ENCODE results near the gene OLIG3.

The OLIG3 gene

DNA sequence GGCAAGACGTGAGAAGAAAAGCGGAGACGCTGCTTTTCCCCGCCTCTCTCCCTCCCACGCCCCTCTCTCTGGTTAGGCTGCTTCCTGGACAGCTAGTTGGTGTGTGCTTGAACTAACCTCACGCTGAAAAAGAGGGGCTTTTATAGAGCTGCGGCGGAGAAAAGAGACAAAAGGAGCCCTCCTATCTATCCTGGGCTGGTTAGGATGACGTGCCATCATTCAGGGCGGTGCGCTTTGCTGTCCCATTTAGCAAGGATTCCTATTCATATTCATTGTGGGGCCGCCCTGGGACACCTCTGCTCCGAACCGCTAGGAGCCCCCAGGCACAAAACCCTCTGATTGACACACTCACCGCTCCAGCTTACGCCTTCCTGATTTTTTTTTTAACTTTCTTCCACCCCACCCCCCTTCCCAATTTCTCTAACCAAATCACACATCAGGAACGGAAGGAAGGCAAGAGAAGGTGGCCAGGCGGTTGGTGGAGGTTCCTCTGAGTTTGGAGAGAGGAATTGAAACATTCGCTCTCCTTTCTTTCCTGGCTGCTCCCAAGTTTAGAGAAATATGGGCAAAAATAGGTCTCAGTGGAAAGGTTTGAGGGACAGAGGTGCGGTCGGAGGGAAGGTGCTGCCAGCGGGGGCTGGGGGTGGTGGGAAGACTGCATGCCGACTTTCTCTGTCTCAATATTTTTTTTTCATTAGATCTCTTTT, at the start of gene OLIG3:
OLIG3 (minus strand) TSS at position 114 of the 707 bp plus-strand sequence. CDS start 224 bp downstream, outside the sequence.
- H3K27ac ChIP-seq (ENCODE audit: low read depth, low read length) = no peak within 1 kb of the TSS
- no peak within 1 kb of the TSS for H2AFZ ChIP-seq (ENCODE audit: low read length, unreplicated experiment)
- H3K4me3 ChIP-seq (ENCODE audit: low read depth, low read length) = no peak within 1 kb of the TSS
- peaks cover 99% of the 10 kb centered on the region for H3K27me3 ChIP-seq (ENCODE audit: insufficient read depth, low read length)
- no peaks in the 10 kb centered on the region for H3K79me2 ChIP-seq (ENCODE audit: control insufficient read depth, insufficient read depth, low read length, unreplicated experiment)
- H3K4me1 ChIP-seq (ENCODE audit: control insufficient read depth, insufficient read depth, low read length, unreplicated experiment) = no peaks in the 10 kb centered on the region
- no peaks in the 10 kb centered on the region for H3K36me3 ChIP-seq (ENCODE audit: insufficient read depth, low read length)

DNA sequence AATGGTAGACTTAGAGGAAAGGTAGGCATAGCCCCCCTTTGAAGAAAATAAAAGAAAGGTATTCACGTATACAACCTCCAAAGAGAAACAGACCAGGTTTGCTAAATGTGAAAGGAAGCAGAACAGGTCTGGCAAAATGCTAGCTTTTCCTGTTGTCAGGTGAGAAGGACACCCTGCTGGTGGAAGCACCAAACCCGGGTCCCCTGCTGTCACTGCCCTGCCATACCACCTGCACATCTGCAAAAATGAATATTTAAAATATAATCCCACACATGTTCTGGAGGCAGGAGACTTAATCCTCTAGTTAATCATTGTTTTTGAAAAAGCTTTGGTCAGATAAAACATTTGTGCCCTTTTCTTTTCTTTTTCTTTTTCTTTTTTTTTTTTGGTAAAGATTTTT, 48.9 kb upstream of the OLIG3 start:
- no peak overlapping the region for H3K27ac ChIP-seq (ENCODE audit: low read depth, low read length)
- H3K36me3 ChIP-seq (ENCODE audit: insufficient read depth, low read length) = no peaks in the 10 kb centered on the region
- no peak overlapping the region for H3K4me3 ChIP-seq (ENCODE audit: low read depth, low read length)
- H3K4me1 ChIP-seq (ENCODE audit: control insufficient read depth, insufficient read depth, low read length, unreplicated experiment) = no peaks in the 10 kb centered on the region
- no peaks in the 10 kb centered on the region for H3K79me2 ChIP-seq (ENCODE audit: control insufficient read depth, insufficient read depth, low read length, unreplicated experiment)
- H2AFZ ChIP-seq (ENCODE audit: low read length, unreplicated experiment) = no peak overlapping the region
- H3K27me3 ChIP-seq (ENCODE audit: insufficient read depth, low read length) = peaks cover 79% of the 10 kb centered on the region

DNA sequence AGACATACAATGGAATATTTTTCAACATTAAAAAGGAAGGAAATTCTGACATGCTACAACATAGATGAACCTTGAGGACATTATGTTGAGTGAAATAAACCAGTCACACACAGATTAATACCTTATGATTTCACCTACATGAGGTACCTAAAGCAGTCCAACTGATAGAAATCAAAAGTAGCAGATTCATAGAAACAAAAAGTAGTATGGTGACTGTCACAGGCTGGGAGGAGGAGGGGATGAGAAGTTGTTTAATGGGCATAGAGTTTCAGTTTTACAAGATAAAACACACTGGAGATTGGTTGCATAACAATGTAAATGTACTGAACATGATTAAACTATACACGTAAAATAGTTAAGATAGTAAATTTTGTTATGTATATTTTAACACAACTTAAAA, 48.5 kb upstream of the OLIG3 start:
- H3K4me3 ChIP-seq (ENCODE audit: low read depth, low read length) = no peak overlapping the region
- no peaks in the 10 kb centered on the region for H3K4me1 ChIP-seq (ENCODE audit: control insufficient read depth, insufficient read depth, low read length, unreplicated experiment)
- peaks cover 79% of the 10 kb centered on the region for H3K27me3 ChIP-seq (ENCODE audit: insufficient read depth, low read length)
- H3K36me3 ChIP-seq (ENCODE audit: insufficient read depth, low read length) = no peaks in the 10 kb centered on the region
- H2AFZ ChIP-seq (ENCODE audit: low read length, unreplicated experiment) = no peak overlapping the region
- H3K27ac ChIP-seq (ENCODE audit: low read depth, low read length) = no peak overlapping the region
- no peaks in the 10 kb centered on the region for H3K79me2 ChIP-seq (ENCODE audit: control insufficient read depth, insufficient read depth, low read length, unreplicated experiment)

DNA sequence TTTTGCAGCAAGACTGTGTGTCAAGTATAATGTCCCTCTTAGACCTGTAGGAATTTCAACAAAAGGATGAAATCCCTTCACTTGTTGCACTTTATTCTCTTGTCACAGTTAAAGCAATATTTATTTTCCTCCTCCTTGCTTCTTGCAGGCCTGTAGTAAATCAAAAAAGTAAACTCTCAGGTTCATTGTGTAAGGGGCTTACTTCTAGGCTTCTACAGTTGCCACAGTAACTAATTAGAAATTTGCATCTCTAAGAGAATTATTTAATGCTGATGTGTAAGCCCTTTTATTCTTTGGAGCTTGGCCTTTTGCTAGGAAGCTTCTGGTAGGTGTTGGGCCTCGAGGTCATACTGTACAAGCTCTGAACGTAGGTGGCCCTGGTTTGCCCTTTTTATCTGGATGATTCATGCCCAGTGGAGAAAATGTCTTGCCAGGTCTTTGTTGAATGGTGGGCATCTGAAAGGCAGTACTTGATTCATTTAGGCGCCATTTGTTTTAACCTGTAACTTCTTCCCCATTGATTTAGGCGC, 47.4 kb upstream of the OLIG3 start:
- no peak overlapping the region for H3K27ac ChIP-seq (ENCODE audit: low read depth, low read length)
- no peaks in the 10 kb centered on the region for H3K79me2 ChIP-seq (ENCODE audit: control insufficient read depth, insufficient read depth, low read length, unreplicated experiment)
- no peak overlapping the region for H3K4me3 ChIP-seq (ENCODE audit: low read depth, low read length)
- H3K4me1 ChIP-seq (ENCODE audit: control insufficient read depth, insufficient read depth, low read length, unreplicated experiment) = no peaks in the 10 kb centered on the region
- no peaks in the 10 kb centered on the region for H3K36me3 ChIP-seq (ENCODE audit: insufficient read depth, low read length)
- H3K27me3 ChIP-seq (ENCODE audit: insufficient read depth, low read length) = peaks cover 79% of the 10 kb centered on the region
- no peak overlapping the region for H2AFZ ChIP-seq (ENCODE audit: low read length, unreplicated experiment)

DNA sequence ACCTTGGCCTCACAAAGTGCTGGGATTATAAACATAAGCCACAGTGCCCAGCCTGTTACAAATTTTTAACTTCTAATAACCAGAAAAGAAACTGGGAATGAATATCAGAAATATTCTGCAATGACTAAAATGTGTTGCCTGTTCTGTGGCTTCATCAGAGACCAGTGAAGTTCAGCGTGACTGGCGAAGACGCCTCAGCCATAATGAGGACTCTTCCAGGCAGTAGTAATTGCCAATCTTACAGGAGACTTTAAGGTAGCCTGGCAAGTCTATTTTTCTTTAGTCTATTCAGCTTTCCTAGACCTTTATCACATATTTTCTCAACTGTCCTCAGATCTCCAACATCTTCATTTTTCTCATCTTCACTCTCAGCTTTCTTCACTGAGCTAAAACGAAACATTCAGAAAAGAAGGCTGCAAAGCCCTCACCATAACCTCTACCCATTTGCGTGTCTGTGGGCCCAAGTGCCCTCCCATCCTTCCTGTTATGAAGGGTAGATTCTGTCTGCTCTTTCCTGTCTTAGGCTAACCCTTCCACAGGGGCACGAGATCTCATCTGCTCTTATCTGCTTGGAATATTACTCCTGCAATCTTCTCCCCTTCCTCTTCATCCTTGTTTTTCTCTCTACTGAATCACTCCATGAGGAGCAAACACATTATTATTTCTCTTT, 42.0 kb upstream of the OLIG3 start:
- no peak overlapping the region for H2AFZ ChIP-seq (ENCODE audit: low read length, unreplicated experiment)
- no peaks in the 10 kb centered on the region for H3K79me2 ChIP-seq (ENCODE audit: control insufficient read depth, insufficient read depth, low read length, unreplicated experiment)
- H3K4me3 ChIP-seq (ENCODE audit: low read depth, low read length) = no peak overlapping the region

DNA sequence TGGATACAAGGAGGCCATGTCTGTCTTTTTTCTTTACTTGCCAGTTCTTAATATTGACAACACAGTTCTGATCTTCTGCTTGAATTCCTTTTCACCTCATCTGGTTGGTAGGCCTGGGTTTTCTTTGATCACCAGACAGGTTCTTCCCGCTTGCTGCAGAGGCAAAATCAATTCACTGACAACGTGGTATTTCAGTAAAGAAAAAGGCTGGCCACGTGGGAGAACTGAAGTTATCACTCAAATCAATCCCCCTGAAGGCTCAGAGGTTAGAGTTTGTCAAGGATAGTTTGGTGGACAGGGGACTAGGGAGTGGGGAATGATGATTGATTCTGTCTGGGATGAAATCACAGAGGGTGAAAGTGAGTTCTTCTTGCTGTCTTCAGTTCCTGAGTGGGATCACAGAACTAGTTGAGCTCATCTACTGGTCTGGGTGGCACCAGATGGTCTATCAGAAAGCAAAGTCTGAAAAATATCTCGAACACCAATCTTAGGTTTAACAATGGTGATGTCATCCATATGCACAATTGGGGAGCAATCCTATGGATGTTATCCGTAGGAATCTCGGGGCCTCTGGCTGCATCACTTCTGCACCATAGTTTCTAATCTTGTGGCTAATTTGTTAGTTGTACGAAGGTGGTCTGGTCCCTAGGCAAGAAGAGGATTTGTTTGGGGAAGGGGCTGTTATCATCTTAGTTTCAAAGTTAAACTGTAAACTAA, 37.3 kb upstream of the OLIG3 start:
- no peaks in the 10 kb centered on the region for H3K4me1 ChIP-seq (ENCODE audit: control insufficient read depth, insufficient read depth, low read length, unreplicated experiment)
- H3K4me3 ChIP-seq (ENCODE audit: low read depth, low read length) = no peak overlapping the region
- H3K36me3 ChIP-seq (ENCODE audit: insufficient read depth, low read length) = no peaks in the 10 kb centered on the region
- no peaks in the 10 kb centered on the region for H3K79me2 ChIP-seq (ENCODE audit: control insufficient read depth, insufficient read depth, low read length, unreplicated experiment)
- H2AFZ ChIP-seq (ENCODE audit: low read length, unreplicated experiment) = no peak overlapping the region
- H3K27ac ChIP-seq (ENCODE audit: low read depth, low read length) = no peak overlapping the region
- peaks cover 71% of the 10 kb centered on the region for H3K27me3 ChIP-seq (ENCODE audit: insufficient read depth, low read length)

More for the DNA sequence above, 42.0 kb upstream of the OLIG3 start:
- Histone ChIP-seq H3K27ac (ENCODE audit: low read depth, low read length) (no peak overlapping the region), H3K27me3 (ENCODE audit: insufficient read depth, low read length) (peaks cover 81% of the 10 kb centered on the region), H3K4me1 (ENCODE audit: control insufficient read depth, insufficient read depth, low read length, unreplicated experiment) (no peaks in the 10 kb centered on the region), H3K36me3 (ENCODE audit: insufficient read depth, low read length) (no peaks in the 10 kb centered on the region)

DNA sequence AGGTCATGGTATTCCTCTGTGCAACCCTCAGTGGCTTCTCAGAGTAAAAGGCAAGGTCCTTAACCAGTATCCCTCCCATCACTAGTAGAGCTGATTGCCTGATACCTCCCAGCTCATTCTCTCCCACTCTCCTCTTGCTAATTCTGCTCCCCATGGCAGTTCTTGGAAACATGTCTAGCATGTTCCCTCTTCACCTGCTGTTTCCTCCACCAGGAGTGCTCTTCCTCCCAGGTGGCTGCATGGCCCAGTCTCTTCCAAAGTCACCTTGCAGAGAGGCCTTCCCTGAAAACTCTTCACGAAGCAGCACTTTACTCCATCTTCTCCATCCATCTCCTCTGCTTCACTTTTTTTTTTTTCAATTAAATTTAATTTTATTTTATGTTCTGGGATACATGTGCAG, 36.2 kb upstream of the OLIG3 start:
- Histone ChIP-seq H3K27ac (ENCODE audit: low read depth, low read length) (no peak overlapping the region), H2AFZ (ENCODE audit: low read length, unreplicated experiment) (no peak overlapping the region), H3K4me1 (ENCODE audit: control insufficient read depth, insufficient read depth, low read length, unreplicated experiment) (no peaks in the 10 kb centered on the region), H3K79me2 (ENCODE audit: control insufficient read depth, insufficient read depth, low read length, unreplicated experiment) (no peaks in the 10 kb centered on the region), H3K4me3 (ENCODE audit: low read depth, low read length) (no peak overlapping the region), H3K36me3 (ENCODE audit: insufficient read depth, low read length) (no peaks in the 10 kb centered on the region), H3K27me3 (ENCODE audit: insufficient read depth, low read length) (peaks cover 67% of the 10 kb centered on the region)

DNA sequence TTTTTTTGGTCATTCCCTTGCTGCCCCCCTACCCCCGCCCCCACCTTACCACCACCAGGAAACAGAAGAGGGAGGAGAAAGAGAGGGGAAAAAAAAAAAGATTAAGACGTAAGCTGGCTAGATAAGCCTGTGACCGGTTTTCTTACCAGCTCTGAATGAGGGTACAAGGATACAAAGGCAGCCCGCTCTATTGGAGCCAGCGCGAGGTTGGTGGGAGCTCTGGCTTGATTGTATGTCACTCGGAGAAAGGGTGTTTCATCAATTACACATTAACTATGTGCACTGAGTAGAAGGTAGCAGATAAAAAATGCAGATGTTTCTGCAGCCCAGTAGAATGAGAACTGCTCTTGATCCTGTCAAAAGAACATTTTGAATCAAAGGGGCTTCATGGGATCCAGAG, 28.6 kb upstream of the OLIG3 start:
- no peaks in the 10 kb centered on the region for H3K4me1 ChIP-seq (ENCODE audit: control insufficient read depth, insufficient read depth, low read length, unreplicated experiment)
- peaks cover 66% of the 10 kb centered on the region for H3K27me3 ChIP-seq (ENCODE audit: insufficient read depth, low read length)
- H2AFZ ChIP-seq (ENCODE audit: low read length, unreplicated experiment) = no peak overlapping the region
- H3K79me2 ChIP-seq (ENCODE audit: control insufficient read depth, insufficient read depth, low read length, unreplicated experiment) = no peaks in the 10 kb centered on the region
- H3K27ac ChIP-seq (ENCODE audit: low read depth, low read length) = no peak overlapping the region
- no peak overlapping the region for H3K4me3 ChIP-seq (ENCODE audit: low read depth, low read length)
- H3K36me3 ChIP-seq (ENCODE audit: insufficient read depth, low read length) = no peaks in the 10 kb centered on the region

DNA sequence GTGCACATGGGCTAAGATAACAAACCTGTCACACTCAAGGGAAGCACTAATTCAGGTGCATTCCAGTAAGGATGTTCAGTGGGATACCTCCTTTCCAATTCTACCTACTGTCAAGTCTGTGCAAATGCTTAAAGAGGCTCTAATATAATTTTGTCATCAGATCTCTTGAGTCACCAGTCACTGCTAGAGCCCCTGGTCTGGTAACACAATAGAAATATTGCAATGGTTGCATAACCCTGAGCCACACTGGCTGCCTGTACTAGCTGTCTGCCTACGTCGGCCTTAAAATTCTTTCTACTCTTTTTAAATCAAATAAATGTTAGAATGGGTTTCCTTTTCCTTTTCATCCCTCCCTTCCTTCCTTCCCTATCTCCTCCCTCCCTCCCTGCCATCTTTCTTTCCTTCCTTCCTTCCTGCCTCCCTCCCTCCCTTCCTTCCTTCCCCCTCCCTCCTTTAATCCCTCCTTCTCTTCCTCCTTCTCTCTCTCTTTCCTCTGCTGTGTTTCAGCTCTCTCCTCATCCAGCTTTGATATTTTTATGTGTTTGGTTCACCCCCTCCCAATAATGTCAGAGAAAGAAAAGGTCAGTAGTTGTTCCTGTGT, 28.1 kb upstream of the OLIG3 start:
- H2AFZ ChIP-seq (ENCODE audit: low read length, unreplicated experiment) = no peak overlapping the region
- H3K27me3 ChIP-seq (ENCODE audit: insufficient read depth, low read length) = peaks cover 72% of the 10 kb centered on the region
- H3K79me2 ChIP-seq (ENCODE audit: control insufficient read depth, insufficient read depth, low read length, unreplicated experiment) = no peaks in the 10 kb centered on the region
- no peak overlapping the region for H3K27ac ChIP-seq (ENCODE audit: low read depth, low read length)
- no peaks in the 10 kb centered on the region for H3K4me1 ChIP-seq (ENCODE audit: control insufficient read depth, insufficient read depth, low read length, unreplicated experiment)
- no peaks in the 10 kb centered on the region for H3K36me3 ChIP-seq (ENCODE audit: insufficient read depth, low read length)
- H3K4me3 ChIP-seq (ENCODE audit: low read depth, low read length) = no peak overlapping the region

DNA sequence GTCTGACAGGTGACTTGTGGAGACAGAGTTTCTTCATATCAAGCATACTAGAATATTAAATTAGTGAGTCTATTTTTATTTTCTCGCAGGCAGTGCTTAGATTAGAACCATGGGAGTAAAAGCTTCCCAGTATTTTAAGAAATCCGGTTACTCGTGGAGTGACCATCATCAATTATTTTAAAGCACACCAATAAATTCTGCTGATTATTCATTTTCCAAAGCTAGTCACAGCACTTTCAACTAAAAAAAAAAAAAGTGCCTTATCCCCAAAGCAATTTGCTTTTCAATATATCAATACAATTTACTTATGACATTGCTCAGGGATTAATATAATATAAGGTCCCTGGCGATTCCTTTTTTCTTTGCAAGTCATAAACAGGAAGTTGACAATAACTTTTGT, 26.3 kb upstream of the OLIG3 start:
- H3K27ac ChIP-seq (ENCODE audit: low read depth, low read length) = no peak overlapping the region
- H2AFZ ChIP-seq (ENCODE audit: low read length, unreplicated experiment) = no peak overlapping the region
- no peaks in the 10 kb centered on the region for H3K4me1 ChIP-seq (ENCODE audit: control insufficient read depth, insufficient read depth, low read length, unreplicated experiment)
- no peak overlapping the region for H3K4me3 ChIP-seq (ENCODE audit: low read depth, low read length)
- H3K27me3 ChIP-seq (ENCODE audit: insufficient read depth, low read length) = peaks cover 83% of the 10 kb centered on the region
- no peaks in the 10 kb centered on the region for H3K79me2 ChIP-seq (ENCODE audit: control insufficient read depth, insufficient read depth, low read length, unreplicated experiment)
- H3K36me3 ChIP-seq (ENCODE audit: insufficient read depth, low read length) = no peaks in the 10 kb centered on the region
